SU-DHL-6 (cell line): Measurements from ENCODE around the gene HDAC2.

Experiments
- H2AFZ ChIP-seq: fragments of 200-600 bp; sonication (generic); 2 replicates; pipeline ENCODE4 v1.6.1; 2014; ENCODE audit warnings: low read depth, mild to moderate bottlenecking, moderate library complexity, mixed read lengths, antibody characterized with exemption, low read length; ENCODE audit not compliant: severe bottlenecking
- H3F3A ChIP-seq: fragments of 200-600 bp; shearing (Covaris generic); 2 replicates; pipeline ENCODE4 v1.6.0; 2016; ENCODE audit warnings: antibody characterized with exemption, mild to moderate bottlenecking; ENCODE audit not compliant: insufficient read depth
- H3K27ac ChIP-seq: fragments of 200-600 bp; sonication (generic); 2 replicates; pipeline ENCODE4 v1.5.1; 2016; ENCODE audit warnings: low read depth, mild to moderate bottlenecking, low read length, moderate library complexity, mixed read lengths
- H3K27me3 ChIP-seq: fragments of 200-600 bp; sonication (generic), shearing (Covaris generic); 2 replicates; pipeline ENCODE4 v1.6.0; 2014; ENCODE audit warnings: mild to moderate bottlenecking, low read length
- H3K36me3 ChIP-seq: fragments of 200-600 bp; sonication (generic); 2 replicates; pipeline ENCODE4 v1.6.1; 2014; ENCODE audit warnings: mild to moderate bottlenecking, low read length, mixed read lengths
- H3K4me2 ChIP-seq: fragments of 300-600, 200-600 bp; shearing (Covaris generic), sonication (generic); 2 replicates; pipeline ENCODE4 v1.6.0; 2014; ENCODE audit warnings: low read length, low read depth, mild to moderate bottlenecking; ENCODE audit not compliant: poor library complexity, severe bottlenecking
- H3K4me3 ChIP-seq: fragments of 200-600 bp; sonication (generic); 2 replicates; pipeline ENCODE4 v1.5.1; 2014; ENCODE audit warnings: antibody characterized with exemption, low read length, mild to moderate bottlenecking, mixed read lengths; ENCODE audit not compliant: insufficient read depth, poor library complexity, severe bottlenecking
- H3K79me2 ChIP-seq: fragments of 200-600 bp; sonication (generic); 2 replicates; pipeline ENCODE4 v1.6.1; 2014; ENCODE audit warnings: mild to moderate bottlenecking, low read length, moderate library complexity; ENCODE audit not compliant: insufficient read depth
- H3K9ac ChIP-seq: fragments of 200-600 bp; sonication (generic); 2 replicates; pipeline ENCODE4 v1.7.0; 2014; ENCODE audit warnings: mild to moderate bottlenecking, low read length
- H3K9me2 ChIP-seq: fragments of 200-600 bp; sonication (generic); replicated peaks from 2 replicates; pipeline ENCODE4 v1.6.1; 2014; ENCODE audit warnings: low read length; ENCODE audit not compliant: insufficient read depth
- H3K9me3 ChIP-seq: fragments of 200-600 bp; sonication (generic); 2 replicates; pipeline ENCODE4 v1.6.1; 2014; ENCODE audit warnings: low read length, mixed read lengths; ENCODE audit not compliant: insufficient read depth
- H4K20me1 ChIP-seq: fragments of 200-600 bp; sonication (generic); 2 replicates; pipeline ENCODE4 v1.6.1; 2014; ENCODE audit warnings: low read depth, mild to moderate bottlenecking, antibody characterized with exemption, low read length, moderate library complexity, mixed read lengths
- CTCF ChIP-seq: fragments of 200-600 bp; sonication (generic); IDR thresholded peaks from one replicate; pipeline ENCODE4 v1.5.1; 2017; ENCODE audit warnings: antibody characterized with exemption, mild to moderate bottlenecking, low read length, moderate library complexity; ENCODE audit not compliant: insufficient read depth, poor library complexity, severe bottlenecking
- EZH2phosphoT487 ChIP-seq: fragments of 200-600 bp; sonication (generic), shearing (Covaris generic); conservative IDR thresholded peaks from 2 replicates; pipeline ENCODE4 v1.6.1; 2018; ENCODE audit warnings: mild to moderate bottlenecking, antibody characterized with exemption, low read length, moderate library complexity, mixed read lengths

Gene HDAC2

GRCh38 chr6:113969888-113970804 is 802 bp downstream of the HDAC2 start:
- Histone ChIP-seq H3F3A (no peaks in the 10 kb centered on the region), H3K4me3 (peak overlapping the region; percentile 96), H3K27me3 (no peaks in the 10 kb centered on the region), H3K9me3 (no peaks in the 10 kb centered on the region), H3K79me2 (peaks cover 59% of the 10 kb centered on the region), H3K27ac (peak overlapping the region; percentile 85), H3K9ac (peak overlapping the region; percentile 99), H3K9me2 (no peaks in the 10 kb centered on the region), H3K4me2 (peak overlapping the region; percentile 81), H3K36me3 (no peaks in the 10 kb centered on the region), H4K20me1 (peaks cover 29% of the 10 kb centered on the region), H2AFZ (peak overlapping the region; percentile 99)
- TF ChIP-seq CTCF (no peak), EZH2phosphoT487 (no peak)

GRCh38 chr6:113968472-113968871 is 2.5 kb downstream of the HDAC2 start:
- Histone ChIP-seq H3K27me3 (no peaks in the 10 kb centered on the region), H3F3A (no peaks in the 10 kb centered on the region), H3K4me2 (peak overlapping the region; percentile 81), H3K27ac (no peak overlapping the region), H3K9me2 (no peaks in the 10 kb centered on the region), H3K4me3 (peak overlapping the region; percentile 96), H2AFZ (no peak overlapping the region), H4K20me1 (peaks cover 37% of the 10 kb centered on the region), H3K79me2 (peaks cover 75% of the 10 kb centered on the region), H3K9ac (0 out of 2 replicates have a peak overlapping the region, but pooled peaks have one; percentile 99), H3K9me3 (no peaks in the 10 kb centered on the region), H3K36me3 (no peaks in the 10 kb centered on the region)
- no peak for TF ChIP-seq EZH2phosphoT487
- no peak for TF ChIP-seq CTCF

- peak overlapping the region; percentile 81 for H3K4me2 ChIP-seq
- H3K9me3 ChIP-seq = no peaks in the 10 kb centered on the region
- TF ChIP-seq CTCF (no peak), EZH2phosphoT487 (no peak)
- no peaks in the 10 kb centered on the region for H3K9me2 ChIP-seq
- H3K9ac ChIP-seq = no peak overlapping the region
- H3K79me2 ChIP-seq = peaks cover 82% of the 10 kb centered on the region
- no peaks in the 10 kb centered on the region for H3K36me3 ChIP-seq
- H4K20me1 ChIP-seq = peaks cover 41% of the 10 kb centered on the region
- H3K27me3 ChIP-seq = no peaks in the 10 kb centered on the region
- H2AFZ ChIP-seq = no peak overlapping the region
- no peak overlapping the region for H3K27ac ChIP-seq
- H3F3A ChIP-seq = no peaks in the 10 kb centered on the region
- no peak overlapping the region for H3K4me3 ChIP-seq
Observed at GRCh38 chr6:113967777-113968176, 3.2 kb downstream of the HDAC2 start.
